ENCODE results near the gene CPSF3. TPM values are rescaled to one million over a fixed set of nuclear protein-coding genes. Genes with fewer than 3 reads are reported as not detected.

Gene CPSF3
- total and polyA plus RNA-seq, 2 of the 8 experiments (the other 6 are each of a cell fraction or from before 2014, with no cell fraction given): 44.5 to 93.3 TPM

- Histone ChIP-seq H3K14ac (ENCODE audit: insufficient read length) (no peak overlapping the region), H3K36me3 (ENCODE audit: control insufficient read depth in 2 of 4, insufficient read depth in 4 of 4, low read length in 3 of 4) (peaks cover 0 to 8% (median 2%) of the 10 kb centered on the region in 4 experiments; a peak in 4 of 8 replicates), H2AFZ (ENCODE audit: low read length) (no peak overlapping the region), H4K8ac (ENCODE audit: extremely low read depth, insufficient read depth, low read length) (no peak overlapping the region), H3K27ac (ENCODE audit: low read depth, low read length) (no peak overlapping the region), H3K79me2 (ENCODE audit: control insufficient read depth in 1 of 2, insufficient read depth in 2 of 2, low read length in 2 of 2) (no peaks in the 10 kb centered on the region), H3K9me3 (ENCODE audit: insufficient read depth in 2 of 2, low read depth in 1 of 2, low read length in 1 of 2) (no peaks in the 10 kb centered on the region), H3K4me3 (ENCODE audit: extremely low read depth in 1 of 4, insufficient read depth in 2 of 4, low read depth in 3 of 4, low read length in 4 of 4) (no peak overlapping the region), H3K27me3 (replicated peaks in 1 of 4; ENCODE audit: control insufficient read depth in 3 of 4, extremely low read depth in 1 of 4, insufficient read depth in 3 of 4, low read length in 3 of 4) (no peaks in the 10 kb centered on the region), H3K23me2 (ENCODE audit: low read depth, low read length) (no peaks in the 10 kb centered on the region), H3K4ac (replicated peaks; ENCODE audit: insufficient read length, low read depth, low read length) (no peak overlapping the region), H2BK5ac (ENCODE audit: low read depth, low read length) (no peak overlapping the region), H3K9ac (replicated peaks in 1 of 4; ENCODE audit: extremely low read depth in 1 of 4, low read depth in 3 of 4, low read length in 3 of 4) (no peak overlapping the region), H4K20me1 (replicated peaks in 1 of 2; ENCODE audit: control insufficient read depth in 1 of 2, insufficient read depth in 2 of 2, low read length in 2 of 2) (peaks cover 4% of the 10 kb centered on the region in 2 experiments), H4K5ac (ENCODE audit: insufficient read length, low read depth, low read length) (no peak overlapping the region), H4K91ac (replicated peaks; ENCODE audit: insufficient read length, low read length) (no peak overlapping the region), H2AK5ac (ENCODE audit: low read depth, low read length) (no peak overlapping the region), H3K23ac (ENCODE audit: insufficient read length) (no peak overlapping the region), H3K4me1 (replicated peaks in 1 of 4; ENCODE audit: control insufficient read depth in 3 of 4, insufficient read depth in 4 of 4, low read length in 3 of 4) (peaks cover 4 to 7% (median 6%) of the 10 kb centered on the region in 4 experiments; a peak in 6 of 7 replicates), H3K79me1 (ENCODE audit: low read depth, low read length) (no peaks in the 10 kb centered on the region), H2BK15ac (ENCODE audit: low read length) (no peak overlapping the region), H2BK20ac (ENCODE audit: low read length) (no peak overlapping the region), H3K4me2 (ENCODE audit: insufficient read depth in 1 of 2, low read depth in 2 of 2, low read length in 2 of 2) (no peak overlapping the region), H3K18ac (ENCODE audit: extremely low read depth, low read length) (no peak overlapping the region), H2BK12ac (ENCODE audit: low read depth, low read length) (no peak overlapping the region), H3K56ac (replicated peaks; ENCODE audit: insufficient read length, low read depth, low read length) (no peak overlapping the region), H2BK120ac (replicated peaks; ENCODE audit: low read depth, low read length) (no peak overlapping the region)
- no peak for FAIRE-seq
- ChIA-PET CTCF (ENCODE audit: partially characterized antibody) (interaction anchor here (1.4 to 3.2 kb wide), 3 partner anchors 12 to 246 kb away, joined by 3 to 11 read pairs (median 9); no protein-coding TSS in a partner anchor), POLR2A (ENCODE audit: partially characterized antibody) (interaction anchor here (1.2 kb wide), 1 partner anchor 21 kb away, joined by 3 read pairs; no protein-coding TSS in a partner anchor)
- no peak for DNase-seq (ENCODE audit: low read depth in 1 of 2, low spot score in 2 of 2)
- TF ChIP-seq SP4 (IDR thresholded peaks at IDR 0.05; ENCODE audit: low read length) (no peak), CREB1 (IDR thresholded peaks at IDR 0.05) (no peak), SIN3A (conservative IDR thresholded peaks at IDR 0.05 in 1 of 2, IDR thresholded peaks at IDR 0.05 in 1 of 2; ENCODE audit: low read depth in 1 of 2, low read length in 2 of 2) (no peak), CBX5 (IDR thresholded peaks at IDR 0.05; ENCODE audit: low read depth, low read length) (no peak), TAF1 (IDR thresholded peaks at IDR 0.05; ENCODE audit: low read depth, low read length) (no peak), KDM4A (IDR thresholded peaks at IDR 0.05; ENCODE audit: low read depth, low read length, severe bottlenecking) (no peak), ASH2L (IDR thresholded peaks at IDR 0.05; ENCODE audit: low read length) (no peak)
- 91% methylated on average over 27 of the region's 28 CpGs; no CpG with 5 or more reads in 1 of the 2 experiments for WGBS, 2 experiments (ENCODE audit: extremely low coverage in 1 of 2, insufficient coverage in 1 of 2, insufficient read length in 1 of 2, insufficient replicate concordance in 2 of 2, low coverage in 1 of 2, low lambda C conversion rate in 2 of 2, missing lambda C conversion rate in 1 of 2)
Observed at GRCh38 chr2:9388950-9389911, 34.2 kb upstream of the CPSF3 start.
